AG20443 (cell line): ENCODE results near the gene LMAN1L.
"Not testable (repeated sequence)": the region's sequence is repeated elsewhere in the genome, so short reads cannot be mapped to it uniquely, and the experiment has no call there.

Source experiments
- DNase-seq: peaks from one replicate; pipeline ENCODE4 v3.0.0; 2012; ENCODE audit warnings: low spot score, mixed read lengths

Gene LMAN1L

GRCh38 chr15:74782259-74783071, 30.2 kb upstream of the LMAN1L start:
- DNase-seq: no peak

- peak; percentile 47 for DNase-seq
Measured at GRCh38 chr15:74783072-74783807, 29.4 kb upstream of the LMAN1L start.

DNA sequence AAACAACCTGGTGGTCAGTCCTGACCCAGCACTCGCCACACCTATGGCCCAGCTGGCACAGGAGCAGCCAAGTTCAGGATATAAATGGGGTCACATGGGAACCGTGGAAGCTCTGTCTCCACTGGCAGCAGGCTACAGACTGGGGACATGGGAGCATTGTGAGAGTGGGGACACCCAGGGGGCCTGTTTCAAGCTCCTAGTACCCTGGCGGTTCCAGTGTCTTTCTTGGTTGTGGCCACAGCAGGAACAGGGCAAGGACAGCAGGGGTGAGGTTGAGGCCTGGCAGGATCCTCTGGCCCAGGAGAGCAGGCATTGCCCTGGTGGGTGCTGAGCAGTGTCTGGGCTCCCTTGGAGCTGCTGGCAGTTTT, 28.8 kb upstream of the LMAN1L start:
- no peak for DNase-seq

- DNase-seq: no peak
Measured at GRCh38 chr15:74784426-74785193, 28.0 kb upstream of the LMAN1L start.

GRCh38 chr15:74785194-74786032, 27.2 kb upstream of the LMAN1L start:
- no peak for DNase-seq

DNA sequence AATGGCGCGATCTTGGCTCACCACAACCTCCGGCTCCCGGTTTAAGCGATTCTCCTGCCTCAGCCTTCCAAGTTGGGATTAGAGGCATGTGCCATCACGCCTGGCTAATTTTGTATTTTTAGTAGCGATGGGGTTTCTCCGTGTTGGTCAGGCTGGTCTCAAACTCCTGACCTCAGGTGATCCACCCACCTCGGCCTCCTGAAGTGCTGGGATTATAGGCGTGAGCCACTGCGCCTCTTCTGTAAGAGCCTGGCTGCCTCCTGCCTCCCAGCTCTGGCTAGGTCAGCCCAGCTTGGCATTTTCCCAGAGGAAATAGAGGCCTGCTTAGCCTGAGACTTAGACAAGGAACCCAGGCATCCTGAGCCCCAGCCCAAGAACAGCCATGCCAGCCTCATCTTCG, 26.6 kb upstream of the LMAN1L start:
- not testable (repeated sequence) for DNase-seq

DNA sequence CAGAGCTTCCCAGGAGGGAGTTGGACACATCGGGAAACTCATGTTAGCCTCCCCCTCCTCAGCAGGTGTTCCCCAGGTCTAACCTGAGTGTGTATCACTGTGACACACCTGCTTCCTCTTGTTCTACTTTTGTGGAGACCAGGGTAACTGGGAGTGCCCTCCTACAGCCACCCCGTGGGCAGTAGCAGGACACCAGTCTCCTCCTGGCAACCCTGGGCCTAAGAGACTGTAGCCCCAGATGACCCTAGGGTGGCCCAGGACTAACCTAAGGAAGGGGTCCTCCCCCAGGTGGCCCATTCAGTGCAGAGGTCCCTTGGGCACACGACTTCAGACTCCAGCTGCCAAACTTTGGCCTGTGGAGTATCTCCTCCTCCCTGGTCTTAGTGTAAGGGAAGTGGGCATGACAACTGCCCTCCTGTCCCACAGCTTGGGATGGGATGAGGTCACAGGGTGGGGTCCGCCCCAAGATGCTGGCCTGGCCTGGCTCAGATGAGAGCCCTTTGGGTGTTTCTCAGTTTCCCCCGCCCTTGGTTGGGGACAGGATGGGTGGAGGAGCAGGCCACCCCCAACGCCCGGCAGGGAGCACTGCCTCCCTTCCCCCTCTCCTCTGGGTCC, 26.0 kb upstream of the LMAN1L start:
- peak; percentile 60 for DNase-seq

DNA sequence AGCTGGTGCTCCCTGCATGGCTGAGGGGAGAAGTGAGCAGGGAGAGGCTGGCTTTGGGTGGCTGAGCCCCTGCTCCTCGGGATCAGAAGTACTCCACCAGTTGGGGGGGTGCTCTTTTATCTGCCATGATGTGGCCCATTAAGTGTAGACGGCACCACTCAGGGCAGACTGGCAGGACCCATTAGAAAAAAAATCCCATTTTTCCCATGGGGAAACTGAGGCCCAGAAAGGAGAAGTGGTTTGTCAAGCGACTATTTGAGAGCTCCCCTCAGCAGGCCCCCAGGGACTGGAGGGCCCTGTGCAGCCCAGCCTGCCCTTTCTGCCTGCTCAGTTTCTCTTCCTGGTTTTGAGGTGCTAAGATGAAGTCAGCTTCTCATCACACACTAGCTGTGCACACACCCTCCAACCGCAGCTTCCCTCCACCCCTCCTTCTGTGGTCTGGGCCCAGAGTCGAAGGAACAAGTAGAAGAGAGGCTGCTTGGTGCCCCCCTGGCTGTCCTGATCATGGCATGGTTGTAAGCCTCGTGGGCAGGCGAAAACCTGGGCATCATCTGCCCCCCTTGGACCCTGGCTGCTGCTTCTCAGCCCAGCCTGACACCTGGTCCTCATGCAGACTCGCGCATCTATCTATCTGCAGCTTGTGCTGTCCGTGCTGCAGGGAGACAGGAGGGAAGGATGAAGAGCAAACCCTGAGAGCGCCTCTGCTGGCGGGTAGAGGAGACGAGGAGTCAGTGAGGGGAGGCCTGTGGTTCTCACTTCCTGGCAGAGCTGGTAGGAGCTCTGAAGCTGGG, 25.2 kb upstream of the LMAN1L start:
- DNase-seq: peak; percentile 78

DNA sequence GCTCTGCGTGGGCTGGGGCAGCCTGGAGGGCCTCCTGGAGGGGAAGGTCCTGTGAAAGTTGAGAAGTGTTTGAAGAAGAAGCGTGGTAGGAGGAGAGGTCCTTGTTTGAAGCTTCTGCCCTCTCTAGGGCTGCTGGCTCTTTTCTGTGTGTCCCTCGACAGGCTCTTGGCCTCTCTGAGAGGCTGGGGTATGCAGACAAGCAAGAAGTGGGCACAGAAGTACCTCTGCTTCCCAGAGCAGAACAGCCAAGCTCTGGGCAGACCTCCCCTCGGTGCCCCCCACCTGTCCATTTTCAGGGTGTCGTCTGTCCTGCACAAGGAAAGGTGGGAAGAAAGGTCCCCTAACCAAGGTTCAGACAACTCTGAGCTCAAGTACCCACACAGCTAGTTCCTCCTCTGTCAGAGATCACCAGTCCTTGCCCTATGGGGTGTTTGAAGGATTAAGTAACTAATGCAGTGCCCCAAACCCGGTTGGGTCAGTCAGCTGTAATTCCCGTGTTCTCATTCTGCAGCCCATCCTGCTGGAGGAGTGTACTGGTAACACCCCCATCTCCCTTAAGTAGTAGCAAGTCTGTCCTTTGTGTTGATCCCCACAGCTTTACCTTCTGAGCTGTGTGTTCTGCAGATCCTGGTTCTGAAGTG, 24.5 kb upstream of the LMAN1L start:
- DNase-seq: no peak

DNA sequence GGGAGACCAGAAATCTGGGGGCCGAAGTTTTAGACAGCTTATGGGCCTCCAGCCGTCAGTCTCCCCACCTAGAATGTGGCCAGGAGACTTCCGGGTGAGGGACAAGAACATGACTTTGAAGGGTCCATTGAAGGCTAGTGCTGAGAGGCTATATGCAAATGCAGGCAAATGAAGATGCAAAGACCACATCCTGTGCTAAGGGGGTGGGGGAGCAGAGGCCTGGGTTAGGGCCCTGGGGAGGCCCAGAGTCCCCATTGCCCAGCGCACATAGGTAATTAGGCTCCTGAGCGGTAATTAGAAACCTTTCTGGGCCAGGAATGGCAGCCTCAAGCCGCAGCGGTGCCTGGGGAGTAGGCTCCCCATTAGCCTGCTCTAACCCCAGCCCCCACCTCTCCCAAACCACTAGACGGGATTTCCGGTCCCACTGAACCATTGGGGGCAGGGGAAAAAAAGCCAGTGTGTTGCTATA, 23.9 kb upstream of the LMAN1L start:
- DNase-seq: no peak

GRCh38 chr15:74789171-74789631, 23.4 kb upstream of the LMAN1L start:
- no peak for DNase-seq

GRCh38 chr15:74789741-74790079, 22.9 kb upstream of the LMAN1L start:
- no peak for DNase-seq

DNA sequence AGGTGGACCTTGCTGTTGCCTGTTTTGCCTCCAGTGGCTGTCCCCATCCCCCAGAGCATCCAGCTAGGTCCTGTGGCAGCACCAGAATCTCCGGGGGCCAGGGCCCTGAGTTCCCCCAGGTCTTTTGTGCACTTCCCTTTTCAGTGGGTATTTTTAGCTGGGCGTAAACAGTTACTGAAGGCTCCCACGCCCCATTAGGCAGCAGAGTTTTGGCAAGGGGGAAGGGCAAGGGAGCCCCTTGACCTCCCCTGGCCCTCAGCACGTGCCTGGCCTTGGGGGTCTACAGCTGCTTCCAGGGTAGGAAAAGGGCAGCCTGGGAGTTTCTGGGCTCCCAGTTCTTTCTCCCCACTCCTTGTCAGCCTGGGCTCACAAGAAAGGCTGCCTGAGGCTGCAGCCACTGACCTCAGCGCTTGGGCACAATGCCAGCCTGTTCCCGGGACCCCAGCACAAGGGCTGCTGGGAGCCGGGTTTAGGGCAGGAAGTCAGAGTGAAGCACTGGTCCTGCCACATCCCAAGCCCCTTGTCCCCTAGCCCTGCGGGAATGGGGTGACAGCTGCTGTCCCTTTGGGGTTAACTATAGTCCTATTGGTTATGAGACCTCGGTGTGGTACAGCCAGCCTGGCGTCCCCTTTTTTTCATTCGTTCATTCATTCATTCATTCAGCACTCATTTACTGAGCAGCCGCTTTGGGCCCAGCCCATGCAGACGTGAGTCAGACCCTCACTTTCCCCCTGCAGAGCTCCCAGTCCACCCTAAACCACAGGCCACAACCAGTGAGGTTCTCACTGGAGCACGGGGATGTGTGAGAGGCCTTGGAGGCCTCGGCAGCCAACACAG, 22.3 kb upstream of the LMAN1L start:
- DNase-seq: peak; percentile 81

DNA sequence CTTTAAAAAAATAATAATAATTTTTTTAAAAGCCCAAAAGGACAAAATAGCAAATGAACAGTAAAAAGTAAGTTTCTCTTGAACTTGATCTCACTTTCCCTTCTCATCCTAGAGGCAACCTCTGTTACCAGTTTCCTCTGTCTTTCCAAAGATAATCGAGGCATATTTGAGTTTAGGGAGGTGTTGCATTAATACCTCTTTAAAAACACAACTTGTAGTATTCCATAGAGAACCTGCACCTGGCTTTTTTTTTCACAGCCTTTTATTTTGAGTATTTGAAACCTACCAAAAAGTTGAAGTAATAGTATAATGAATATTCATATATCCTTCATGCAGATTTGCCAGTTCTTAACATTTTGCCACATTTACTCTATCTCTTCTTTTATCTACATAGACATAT, 21.6 kb upstream of the LMAN1L start:
- no peak for DNase-seq

DNA sequence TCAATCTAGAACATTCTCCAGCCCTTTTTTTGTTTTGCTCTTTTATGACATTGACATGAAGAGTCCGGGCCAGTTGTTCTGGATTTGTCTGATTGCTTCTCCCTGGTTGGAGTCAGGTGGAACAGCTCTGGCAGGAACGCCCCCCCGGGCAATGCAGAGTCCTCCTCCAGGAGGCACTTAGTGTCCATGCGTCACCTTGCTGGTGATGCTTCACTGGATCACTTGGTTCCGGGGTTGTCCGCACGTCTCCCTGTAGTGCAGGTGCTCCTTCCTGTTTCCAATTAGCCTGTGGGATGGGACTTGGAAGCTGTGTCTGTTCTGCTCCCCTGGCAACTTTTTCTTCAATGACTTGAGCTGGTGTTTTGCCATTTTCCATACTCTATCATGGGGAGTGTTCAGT, 21.0 kb upstream of the LMAN1L start:
- no peak for DNase-seq

GRCh38 chr15:74792227-74793016, 20.2 kb upstream of the LMAN1L start:
- DNase-seq: no peak

- no peak for DNase-seq
Measured at GRCh38 chr15:74793135-74794028, 19.3 kb upstream of the LMAN1L start.
